Fibroblast of mammary gland (primary cell): ENCODE results near the gene RAB31.

Source experiments
- DNase-seq: peaks from one replicate; pipeline ENCODE4 v3.0.0-alpha.2; 2010; ENCODE audit warnings: low read depth
- H3K4me3 ChIP-seq: 2 replicates; pipeline ENCODE4 v1.5.1; 2011; ENCODE audit warnings: low read depth, mild to moderate bottlenecking, low read length, moderate library complexity; ENCODE audit not compliant: control insufficient read depth
- TF ChIP-seq, protein P1 (sequence below): conservative IDR thresholded peaks from 2 replicates; pipeline ENCODE4 v1.5.1; 2011; ENCODE audit warnings: low read depth, low read length, inconsistent platforms; ENCODE audit not compliant: control insufficient read depth, insufficient read depth

The RAB31 gene

DNA sequence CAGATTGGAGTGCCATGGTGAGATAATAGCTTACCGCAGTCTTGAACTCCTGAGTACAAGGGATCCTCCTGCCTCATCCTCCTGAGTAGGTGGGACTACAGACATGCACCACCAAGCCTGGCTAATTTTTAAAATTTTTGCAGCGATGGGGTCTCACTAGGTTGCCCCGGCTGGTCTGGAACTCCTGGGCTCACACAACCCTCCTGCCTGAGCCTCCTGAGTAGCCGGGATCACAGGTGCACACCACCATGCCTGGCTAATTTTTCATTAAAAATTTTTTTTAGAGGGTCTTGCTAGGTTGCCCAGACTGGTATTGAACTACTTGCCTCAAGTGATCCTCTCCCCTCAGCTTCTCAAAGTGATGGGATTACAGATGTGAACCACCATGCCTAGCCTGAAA is 27.8 kb downstream of the RAB31 start:
- TF ChIP-seq, protein P1, sequence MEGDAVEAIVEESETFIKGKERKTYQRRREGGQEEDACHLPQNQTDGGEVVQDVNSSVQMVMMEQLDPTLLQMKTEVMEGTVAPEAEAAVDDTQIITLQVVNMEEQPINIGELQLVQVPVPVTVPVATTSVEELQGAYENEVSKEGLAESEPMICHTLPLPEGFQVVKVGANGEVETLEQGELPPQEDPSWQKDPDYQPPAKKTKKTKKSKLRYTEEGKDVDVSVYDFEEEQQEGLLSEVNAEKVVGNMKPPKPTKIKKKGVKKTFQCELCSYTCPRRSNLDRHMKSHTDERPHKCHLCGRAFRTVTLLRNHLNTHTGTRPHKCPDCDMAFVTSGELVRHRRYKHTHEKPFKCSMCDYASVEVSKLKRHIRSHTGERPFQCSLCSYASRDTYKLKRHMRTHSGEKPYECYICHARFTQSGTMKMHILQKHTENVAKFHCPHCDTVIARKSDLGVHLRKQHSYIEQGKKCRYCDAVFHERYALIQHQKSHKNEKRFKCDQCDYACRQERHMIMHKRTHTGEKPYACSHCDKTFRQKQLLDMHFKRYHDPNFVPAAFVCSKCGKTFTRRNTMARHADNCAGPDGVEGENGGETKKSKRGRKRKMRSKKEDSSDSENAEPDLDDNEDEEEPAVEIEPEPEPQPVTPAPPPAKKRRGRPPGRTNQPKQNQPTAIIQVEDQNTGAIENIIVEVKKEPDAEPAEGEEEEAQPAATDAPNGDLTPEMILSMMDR = no peak
- DNase-seq = no peak
- H3K4me3 ChIP-seq = no peak overlapping the region

DNA sequence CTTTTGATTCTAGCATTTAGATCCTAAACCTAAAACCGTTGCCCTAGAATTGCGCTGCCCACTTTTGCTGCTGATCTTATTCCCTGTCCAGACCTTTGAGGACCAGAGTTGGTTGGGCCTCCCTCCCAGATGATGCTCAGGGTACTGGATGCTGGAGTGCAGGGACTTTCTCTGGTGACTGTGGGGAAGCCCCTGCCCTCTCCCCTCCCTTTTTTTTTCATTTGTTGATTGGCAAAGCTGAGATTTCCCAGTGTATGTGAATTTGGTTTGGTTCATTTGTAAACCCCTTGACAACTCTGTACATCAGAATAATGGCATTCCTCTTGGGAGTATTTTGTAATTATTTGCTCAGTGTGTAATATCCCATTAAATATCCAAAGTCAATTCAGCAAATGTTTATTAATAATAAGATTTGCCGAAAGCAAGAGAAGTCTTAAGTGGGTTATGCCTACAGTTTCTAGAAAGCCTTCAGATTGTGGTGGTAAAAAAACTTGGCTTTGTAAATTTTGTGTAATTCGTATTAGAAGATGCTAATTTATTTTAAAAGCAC is 28.3 kb downstream of the RAB31 start:
- H3K4me3 ChIP-seq = no peak overlapping the region
- TF ChIP-seq, protein P1 = no peak
- DNase-seq = no peak

DNA sequence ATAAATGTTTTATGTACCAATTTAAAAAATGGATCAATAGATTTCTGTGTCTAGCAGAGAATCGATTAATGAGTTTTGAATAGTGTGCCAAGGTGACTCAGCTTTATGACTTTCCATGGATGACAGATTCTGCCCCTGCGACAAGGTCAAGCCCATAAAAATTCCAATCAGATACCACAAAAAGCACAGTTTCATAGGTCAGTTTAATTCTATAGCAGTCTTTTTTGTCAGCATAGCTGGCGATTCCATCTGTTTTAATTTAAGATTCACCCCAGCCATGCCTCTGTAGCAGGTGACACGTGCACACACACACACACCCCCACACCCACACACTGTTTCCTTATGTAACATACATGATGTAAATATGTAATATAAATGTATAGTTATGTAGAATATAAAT is 28.9 kb downstream of the RAB31 start:
- TF ChIP-seq, protein P1 = no peak
- peak; percentile 27 for DNase-seq
- no peak overlapping the region for H3K4me3 ChIP-seq

DNA sequence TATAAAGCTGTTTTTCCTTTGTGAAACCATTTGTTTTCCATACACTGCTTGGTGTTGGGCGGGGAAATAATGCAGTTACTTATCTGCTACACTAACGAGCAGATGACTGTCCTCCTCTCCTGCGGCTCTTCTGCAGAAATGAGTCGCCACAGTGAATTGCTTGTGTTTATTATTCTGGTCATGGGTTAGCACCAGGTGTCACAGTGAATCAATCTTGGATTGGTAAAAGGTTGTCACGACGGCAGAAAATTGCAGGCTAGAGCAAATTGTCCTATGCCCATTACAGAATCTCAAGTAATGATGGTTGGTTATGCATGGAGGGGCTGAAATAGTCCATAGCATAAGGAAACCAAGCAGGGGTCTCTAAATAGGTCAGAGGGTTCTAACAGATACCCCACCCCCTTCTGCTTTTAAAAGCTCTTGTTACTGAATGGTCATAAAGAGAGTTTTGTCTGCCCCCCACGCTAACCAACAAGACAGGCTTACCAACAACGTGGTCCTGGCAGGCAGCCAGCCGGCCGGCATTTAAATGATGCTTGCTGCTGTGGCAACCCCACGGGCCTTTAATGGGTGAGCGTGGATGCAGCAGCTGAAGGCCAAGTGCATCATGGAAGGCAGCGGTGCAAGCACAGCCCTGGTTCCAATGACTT is 29.5 kb downstream of the RAB31 start:
- TF ChIP-seq, protein P1 = no peak
- no peak overlapping the region for H3K4me3 ChIP-seq
- peak; percentile 57 for DNase-seq

DNA sequence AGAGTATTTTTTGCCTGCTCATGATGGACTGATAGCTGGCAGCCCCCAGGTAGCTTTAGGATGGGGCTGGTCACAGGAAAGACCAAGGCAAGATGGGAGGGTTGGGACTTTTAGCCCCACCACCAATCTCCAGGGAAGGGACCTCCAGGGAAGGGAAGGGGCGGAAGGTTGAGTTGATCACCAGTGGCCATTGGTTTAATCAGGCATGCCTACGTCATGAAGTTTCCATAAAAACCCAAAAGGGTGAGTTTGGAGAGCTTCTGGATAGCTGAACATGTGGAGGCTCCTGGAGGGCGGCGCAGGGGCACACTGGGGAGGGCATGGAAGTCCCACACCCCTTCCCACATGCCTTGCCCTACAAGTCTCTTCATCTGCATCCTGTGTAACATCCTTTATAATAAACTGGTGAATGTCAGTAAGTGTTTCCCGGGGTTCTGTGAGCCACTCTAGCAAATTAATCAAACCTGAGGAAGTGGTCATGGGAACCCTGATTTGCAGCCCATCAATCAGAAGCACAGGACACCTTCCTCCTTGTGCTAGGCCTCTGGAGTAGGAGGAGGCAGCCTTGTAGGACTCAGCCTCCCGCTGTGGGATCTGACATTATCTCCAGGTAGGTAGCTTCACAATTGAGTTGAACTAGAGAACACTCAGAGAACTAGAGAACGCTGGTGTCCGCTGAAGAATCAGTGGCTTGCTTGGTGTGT is 30.3 kb downstream of the RAB31 start:
- no peak overlapping the region for H3K4me3 ChIP-seq
- TF ChIP-seq, protein P1 = no peak

DNA sequence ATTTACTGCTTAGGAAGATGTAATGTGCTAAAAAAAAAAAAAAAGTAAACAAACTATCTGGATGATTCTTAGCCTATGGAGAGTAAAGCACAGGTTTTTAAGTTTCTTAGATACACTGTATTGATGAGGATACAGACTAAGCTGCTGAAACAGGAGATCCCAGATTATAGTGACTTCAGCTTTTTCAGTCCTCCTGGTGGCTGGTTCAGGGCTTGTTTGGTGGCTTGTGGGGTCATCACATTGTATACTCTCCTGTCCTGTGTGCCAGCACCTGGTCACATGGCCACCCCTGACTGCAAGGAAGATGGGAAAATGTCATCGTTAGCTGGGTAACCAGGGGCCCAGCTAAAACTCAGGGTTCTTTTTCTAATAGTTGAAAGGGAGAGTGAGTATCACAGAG is 31.4 kb downstream of the RAB31 start:
- no peak for DNase-seq
- TF ChIP-seq, protein P1 = no peak
- no peak overlapping the region for H3K4me3 ChIP-seq

More for the DNA sequence above, 30.3 kb downstream of the RAB31 start:
- DNase-seq = no peak
